ENCODE results near the gene CYP21A2.
"Not testable (repeated sequence)": the region's sequence is repeated elsewhere in the genome, so short reads cannot be mapped to it uniquely, and the experiment has no call there.

CYP21A2 gene

DNA sequence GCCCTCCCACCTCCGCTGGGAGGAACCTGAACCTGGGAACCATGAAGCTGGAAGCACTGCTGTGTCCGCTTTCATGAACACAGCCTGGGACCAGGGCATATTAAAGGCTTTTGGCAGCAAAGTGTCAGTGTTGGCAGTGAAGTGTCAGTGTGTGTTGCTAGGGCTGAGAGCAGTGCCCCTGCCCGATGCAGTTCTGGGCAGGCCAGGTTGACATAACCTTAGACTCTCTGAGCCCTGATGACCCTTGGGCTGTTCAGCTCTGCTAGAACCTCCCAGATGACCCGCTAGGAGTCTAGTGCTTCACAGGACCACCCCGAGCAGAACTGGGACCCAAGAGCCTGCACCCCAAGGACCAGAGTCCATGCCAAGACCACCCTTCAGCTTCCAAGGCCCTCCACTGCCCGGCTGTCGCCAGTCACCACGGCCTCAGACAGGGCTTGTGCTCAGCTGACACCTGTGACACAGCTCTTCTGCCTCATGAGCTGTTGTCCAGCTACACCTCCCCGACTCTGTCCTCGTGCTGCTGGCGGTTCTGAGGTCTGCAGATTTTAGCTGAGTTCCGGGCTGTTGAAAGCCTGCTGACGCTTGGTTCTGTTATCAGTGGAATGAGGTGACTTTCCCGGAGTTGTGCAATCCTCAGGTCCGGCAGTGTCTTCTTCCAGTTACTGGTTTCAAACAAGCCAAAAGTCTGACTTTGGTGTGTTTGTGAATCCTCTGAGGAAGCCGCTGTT is 2.8 kb upstream of the CYP21A2 start:
- not testable (repeated sequence) for DNase-seq

GRCh38 chr6:32037136-32037535 is 1.1 kb upstream of the CYP21A2 start:
- DNase-seq: not testable (repeated sequence)

- DNase-seq: not testable (repeated sequence)
Measured at GRCh38 chr6:32038878-32039277, 663 bp downstream of the CYP21A2 start.

- not testable (repeated sequence) for DNase-seq
Measured at GRCh38 chr6:32039321-32040274, 1.4 kb downstream of the CYP21A2 start.

- not testable (repeated sequence) for DNase-seq
Measured at GRCh38 chr6:32040299-32041049, 2.3 kb downstream of the CYP21A2 start.

DNA sequence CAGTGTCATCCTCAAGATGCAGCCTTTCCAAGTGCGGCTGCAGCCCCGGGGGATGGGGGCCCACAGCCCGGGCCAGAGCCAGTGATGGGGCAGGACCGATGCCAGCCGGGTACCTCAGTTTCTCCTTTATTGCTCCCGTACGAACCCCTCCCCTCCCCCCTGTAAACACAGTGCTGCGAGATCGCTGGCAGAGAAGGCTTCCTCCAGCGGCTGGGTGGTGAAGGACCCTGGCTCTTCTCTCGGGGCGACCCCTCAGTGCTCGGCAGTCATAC is 2.8 kb downstream of the CYP21A2 start:
- DNase-seq: not testable (repeated sequence)

GRCh38 chr6:32041385-32041784 is 3.2 kb downstream of the CYP21A2 start:
- DNase-seq: not testable (repeated sequence)

DNA sequence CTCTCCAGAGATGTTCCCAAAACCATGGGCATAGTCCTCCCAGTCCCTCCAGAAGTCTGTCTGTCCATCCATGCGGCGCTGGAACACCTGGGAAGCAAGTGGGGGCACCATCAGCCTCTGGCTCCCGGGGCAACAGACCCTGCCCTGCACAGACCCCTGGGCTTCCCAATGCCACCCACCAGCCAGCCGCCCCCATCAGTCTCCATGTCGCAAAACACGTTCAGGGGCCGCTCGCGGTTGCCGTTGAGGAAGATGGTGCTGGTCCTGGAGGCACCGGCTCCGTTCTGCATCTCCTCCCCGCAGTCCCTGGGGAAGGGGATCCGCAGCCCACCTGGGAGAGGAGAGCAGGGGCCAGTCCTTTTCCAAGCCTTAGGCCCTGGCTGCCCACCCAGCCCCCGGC is 4.1 kb downstream of the CYP21A2 start:
- DNase-seq: not testable (repeated sequence)

DNA sequence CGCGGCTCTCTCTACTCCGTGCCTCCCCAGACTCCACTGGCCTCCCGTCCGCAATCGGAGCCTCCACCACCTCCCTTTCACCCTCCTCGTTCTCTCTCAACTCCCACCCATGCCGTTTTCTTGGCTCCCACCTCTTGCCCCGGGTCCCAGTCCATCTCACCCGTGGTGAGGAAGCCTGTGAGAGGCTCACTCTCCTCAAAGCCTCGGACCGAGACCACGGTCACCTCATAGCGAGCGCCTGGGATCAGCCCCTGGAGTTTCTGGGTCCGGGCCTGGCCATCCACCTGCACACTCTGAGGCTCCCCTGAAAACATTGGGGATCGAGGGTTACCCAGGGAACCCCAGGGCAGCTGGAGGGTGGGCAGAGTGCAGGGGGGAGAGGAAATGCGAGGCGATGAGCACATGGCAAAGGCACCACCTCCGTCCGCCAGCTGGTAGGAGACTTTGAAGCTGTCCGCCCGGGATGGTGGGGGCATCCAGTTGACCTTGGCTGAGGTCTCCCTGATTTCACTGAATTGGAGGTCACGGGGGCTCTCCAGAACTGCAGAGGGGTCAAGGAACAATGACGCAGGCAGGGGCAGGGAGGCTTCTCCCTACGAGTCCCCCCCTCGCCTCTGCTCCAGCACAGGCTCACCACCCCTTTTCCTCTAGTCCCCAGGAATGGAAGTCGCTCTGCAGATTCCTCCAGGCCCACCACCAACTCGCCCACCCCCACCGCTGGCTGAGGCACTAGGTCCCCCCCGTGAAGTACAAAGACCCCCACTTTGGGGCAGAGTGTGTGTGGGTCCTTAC is 5.6 kb downstream of the CYP21A2 start:
- not testable (repeated sequence) for DNase-seq

GRCh38 chr6:32044916-32045315 is 6.7 kb downstream of the CYP21A2 start:
- DNase-seq: not testable (repeated sequence)

DNA sequence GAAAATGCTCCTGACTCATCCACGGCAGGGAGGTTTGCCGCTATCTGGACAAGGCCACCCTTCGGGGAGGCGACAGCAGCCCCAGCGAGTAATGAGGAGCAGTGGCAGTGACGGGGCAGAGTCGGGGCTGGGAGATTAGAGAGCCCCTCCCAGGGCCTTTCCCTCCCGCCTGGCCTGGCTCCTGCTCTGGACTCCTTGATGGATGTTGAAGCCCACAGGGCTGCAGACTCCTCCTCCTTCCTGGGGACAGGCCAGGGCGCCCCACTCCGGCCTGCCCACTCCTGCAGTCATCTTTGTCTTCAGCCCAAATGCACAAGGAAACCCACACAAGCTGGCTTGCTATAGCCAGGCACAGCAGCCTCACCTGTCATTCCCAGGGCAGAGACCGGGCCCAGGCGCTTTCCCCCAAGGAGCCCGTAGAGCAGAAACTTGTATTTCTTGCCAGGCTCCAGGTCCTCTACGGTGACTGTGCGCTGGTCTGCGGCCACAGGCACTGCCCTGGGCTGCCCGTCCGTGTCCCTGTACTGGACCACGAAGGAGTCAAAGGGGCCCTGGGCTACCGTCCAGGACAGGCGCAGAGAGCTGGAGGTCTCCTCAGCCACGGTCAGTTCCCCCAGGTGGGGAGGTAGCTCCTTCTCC is 7.7 kb downstream of the CYP21A2 start:
- DNase-seq: no peak

GRCh38 chr6:32046450-32047083 is 8.4 kb downstream of the CYP21A2 start:
- peak; percentile 66 for DNase-seq

GRCh38 chr6:32047084-32047478 is 8.9 kb downstream of the CYP21A2 start:
- no peak for DNase-seq

DNA sequence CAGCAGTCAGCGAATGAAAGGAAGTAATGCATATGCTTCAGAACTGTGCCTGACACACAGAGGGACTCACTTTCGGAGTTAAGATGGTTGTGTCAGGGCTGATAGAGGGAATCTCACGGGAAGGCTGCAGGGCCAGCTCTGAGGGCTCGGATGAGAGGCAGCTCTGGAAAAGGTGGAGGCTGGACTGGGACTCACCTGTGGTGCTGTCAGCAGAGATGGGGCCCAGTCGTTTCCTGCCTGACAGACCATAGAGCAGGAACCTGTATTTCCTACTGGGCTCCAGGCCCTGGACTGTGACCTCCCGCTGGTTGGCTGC is 9.3 kb downstream of the CYP21A2 start:
- no peak for DNase-seq

DNA sequence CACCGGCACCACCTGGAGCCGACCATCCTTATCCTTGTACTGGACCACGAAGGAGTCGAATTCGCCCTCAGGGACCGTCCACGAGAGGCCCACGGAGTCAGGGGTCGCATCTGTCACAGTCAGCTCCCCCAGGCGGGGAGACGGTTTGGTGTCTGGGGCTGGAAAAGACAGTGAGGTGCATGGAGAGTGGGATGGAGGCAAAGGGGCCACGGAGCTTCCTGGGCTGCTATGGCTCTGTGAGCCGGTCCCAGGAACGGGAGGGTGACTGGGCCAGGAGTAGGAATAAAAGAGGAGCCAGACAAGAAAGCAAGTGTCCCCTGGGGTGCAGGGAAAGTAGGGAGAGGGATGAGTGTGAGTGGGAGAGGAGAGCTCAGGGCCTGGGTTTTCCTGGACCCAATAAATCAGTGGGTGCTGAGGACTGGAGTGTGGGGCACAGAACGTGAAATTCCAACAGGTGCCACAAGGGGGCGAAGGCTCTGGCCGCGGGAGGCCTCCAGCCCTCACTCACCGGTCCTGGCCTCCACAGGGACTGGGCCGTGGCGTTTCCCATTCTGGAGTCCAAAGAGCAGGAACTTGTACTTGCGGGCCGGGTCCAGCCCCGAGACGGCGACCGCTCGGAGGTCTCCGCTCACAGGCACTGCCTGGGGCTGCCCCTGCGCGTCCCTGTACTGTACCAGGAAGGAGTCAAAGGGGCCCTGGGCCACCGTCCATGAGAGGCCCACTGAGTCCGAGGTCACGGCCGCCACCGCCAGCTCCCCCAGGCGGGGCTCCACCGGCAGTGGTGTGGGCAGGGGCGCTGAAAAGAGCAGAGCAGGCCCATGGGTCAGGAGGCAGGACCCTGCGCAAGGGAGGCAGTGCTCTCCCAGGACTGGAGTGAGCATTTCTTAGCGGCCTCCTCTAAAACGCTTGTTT is 9.9 kb downstream of the CYP21A2 start:
- peak; percentile 37 for DNase-seq

GRCh38 chr6:32049149-32049548 is 10.9 kb downstream of the CYP21A2 start:
- not testable (repeated sequence) for DNase-seq

- not testable (repeated sequence) for DNase-seq
Measured at GRCh38 chr6:32049736-32050135, 11.5 kb downstream of the CYP21A2 start.

- no peak for DNase-seq
Measured at GRCh38 chr6:32050562-32050961, 12.3 kb downstream of the CYP21A2 start.

DNA sequence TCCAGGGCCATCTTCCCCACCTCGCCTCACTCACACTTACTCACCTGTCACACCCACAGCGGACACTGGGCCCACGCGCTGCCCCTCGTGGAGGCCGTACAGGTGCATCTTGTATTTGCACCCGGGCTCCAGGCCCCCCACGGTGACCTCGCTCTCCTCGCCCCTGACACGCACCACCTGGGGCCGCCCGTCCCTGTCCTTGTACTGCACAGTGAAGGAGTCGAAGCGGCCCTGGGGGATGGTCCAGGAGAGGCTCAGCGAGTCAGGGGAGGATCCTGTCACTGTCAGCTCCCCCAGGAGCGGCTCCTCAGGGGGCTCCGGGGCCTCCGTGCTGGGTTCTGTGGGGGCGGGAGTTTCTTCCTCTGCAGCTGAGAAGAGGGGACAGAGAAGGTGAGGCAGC is 14.4 kb downstream of the CYP21A2 start:
- not testable (repeated sequence) for DNase-seq

DNA sequence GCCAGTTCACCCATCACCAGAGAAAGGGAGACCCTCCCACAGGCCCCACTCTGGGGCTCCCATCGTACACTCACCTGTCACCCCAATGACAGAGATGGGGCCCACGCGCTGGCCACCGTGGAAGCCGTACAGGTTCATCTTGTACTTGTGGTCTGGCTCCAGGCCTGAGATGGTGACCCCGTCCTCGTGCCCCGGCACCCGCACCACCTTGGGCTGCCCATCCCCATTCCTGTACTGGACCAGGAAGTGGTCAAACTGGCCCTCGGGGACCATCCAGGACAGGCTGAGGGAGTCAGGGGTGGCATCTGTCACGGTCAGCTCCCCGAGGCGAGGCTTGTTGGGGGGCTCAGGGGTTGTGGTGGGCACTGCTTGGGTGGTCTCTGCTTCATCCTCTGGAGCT is 15.1 kb downstream of the CYP21A2 start:
- DNase-seq: not testable (repeated sequence)
